ENCODE data around the gene PHLPP1.

GRCh38 chr18:62682371-62682770 lies 33.0 kb upstream of the PHLPP1 start:
- TF ChIP-seq CTCF (IDR thresholded peaks at IDR 0.05) (no peak), SMC3 (IDR thresholded peaks at IDR 0.05) (no peak), POLR2A (IDR thresholded peaks at IDR 0.05; ENCODE audit: low read length) (no peak), EP300 (IDR thresholded peaks at IDR 0.05) (no peak), ESRRA (IDR thresholded peaks at IDR 0.05; ENCODE audit: borderline replicate concordance, low read length) (no peak), MYC (IDR thresholded peaks at IDR 0.05; ENCODE audit: borderline replicate concordance, low read length) (no peak), HOXA7 (CRISPR knock-in tag; IDR thresholded peaks at IDR 0.05) (no peak)
